Mucosa of gallbladder (tissue), 1 donor: ENCODE results near the gene QSER1. TPM values are rescaled to one million over a fixed set of nuclear protein-coding genes. Genes with fewer than 3 reads are reported as not detected.
"Not testable (repeated sequence)": the region's sequence is repeated elsewhere in the genome, so short reads cannot be mapped to it uniquely, and the experiment has no call there.

Source experiments
- DNase-seq: peaks from one replicate; pipeline ENCODE4 v3.0.0-alpha.2; 2020; ENCODE audit warnings: low spot score
- total RNA-seq: library from RNA; stranded (reverse); gene quantifications from one replicate; pipeline ENCODE4 v1.2.1, GENCODE V29; 2021
- donor health status: DM: no; HTN: no; CAD: no.

Gene QSER1
- total RNA-seq, 1 donor from 2014 or later = 26.9 TPM

DNA sequence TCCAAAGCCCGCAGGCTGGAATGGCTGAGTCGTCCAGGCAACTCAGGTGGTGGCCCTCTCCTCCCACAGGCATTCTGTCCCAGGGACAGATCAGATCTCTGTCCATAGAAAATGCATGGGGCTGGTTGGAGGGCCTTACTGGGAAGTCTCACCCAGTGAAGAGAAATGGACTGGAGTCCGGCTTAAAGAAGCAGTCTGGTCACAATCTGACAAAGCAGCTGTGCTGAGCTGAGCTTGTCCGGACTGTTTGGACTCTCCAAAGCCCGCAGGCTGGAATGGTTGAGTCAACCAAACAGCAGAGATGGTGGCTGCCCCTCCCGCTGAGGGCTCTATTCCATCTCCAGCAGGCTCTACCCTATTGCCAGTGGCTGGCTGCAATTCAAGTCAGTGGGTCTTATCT, 108.7 kb downstream of the QSER1 start:
- no peak for DNase-seq

DNA sequence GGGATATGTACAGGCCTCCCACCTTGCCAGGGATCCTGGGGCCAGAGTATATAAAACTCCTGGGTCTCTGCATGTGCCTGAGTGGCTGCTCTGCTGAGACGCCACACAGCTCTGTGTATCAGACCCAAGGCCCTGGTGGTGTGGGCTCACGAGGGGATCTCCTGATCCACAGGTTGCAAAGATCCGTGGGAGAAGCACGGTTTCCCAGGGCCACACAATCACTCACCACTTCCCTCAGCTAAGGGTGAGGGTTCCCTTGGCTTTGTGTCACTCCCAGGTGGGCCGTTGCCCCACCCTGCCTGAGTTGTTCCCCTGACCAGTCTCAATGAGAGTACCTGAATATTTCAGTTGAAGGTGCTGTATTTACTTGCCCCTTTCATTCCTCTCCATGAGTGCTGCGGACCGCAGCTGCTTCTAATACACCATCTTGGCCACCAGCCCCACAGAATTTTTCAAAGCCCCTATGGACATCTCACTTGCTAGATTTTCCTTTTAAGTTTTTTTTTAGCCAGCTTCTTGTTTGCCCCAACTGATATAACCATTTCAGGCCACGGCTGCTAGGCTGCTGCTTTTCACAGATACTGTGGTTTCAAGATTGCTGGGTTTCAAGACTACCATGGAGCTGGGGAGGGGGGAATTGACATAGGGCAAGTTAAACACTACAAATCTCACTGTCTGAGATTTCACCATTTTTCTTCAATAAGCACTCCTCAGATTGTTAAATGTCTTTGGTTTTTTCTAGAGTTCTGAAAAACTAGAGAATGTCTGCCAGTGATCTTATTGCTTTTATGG, 109.3 kb downstream of the QSER1 start:
- DNase-seq = no peak

DNA sequence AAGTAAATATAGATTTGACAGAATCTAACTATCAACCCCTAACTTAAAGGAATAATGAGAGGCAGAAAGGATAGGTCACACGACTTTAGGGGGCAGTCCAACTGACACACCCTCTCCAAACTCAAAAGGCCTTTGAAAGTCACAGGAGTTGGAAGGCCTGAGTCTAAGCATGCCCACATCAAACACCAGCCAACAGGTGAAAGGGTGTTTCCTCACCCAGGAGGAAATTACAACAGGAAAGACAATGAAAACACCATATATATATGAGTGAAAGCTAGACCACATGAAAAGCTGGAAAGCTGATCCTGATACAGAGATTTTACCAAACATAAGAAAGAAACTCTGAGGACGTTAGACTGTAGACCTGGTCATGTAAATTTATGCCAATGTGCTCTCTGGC, 112.6 kb downstream of the QSER1 start:
- DNase-seq = no peak

DNA sequence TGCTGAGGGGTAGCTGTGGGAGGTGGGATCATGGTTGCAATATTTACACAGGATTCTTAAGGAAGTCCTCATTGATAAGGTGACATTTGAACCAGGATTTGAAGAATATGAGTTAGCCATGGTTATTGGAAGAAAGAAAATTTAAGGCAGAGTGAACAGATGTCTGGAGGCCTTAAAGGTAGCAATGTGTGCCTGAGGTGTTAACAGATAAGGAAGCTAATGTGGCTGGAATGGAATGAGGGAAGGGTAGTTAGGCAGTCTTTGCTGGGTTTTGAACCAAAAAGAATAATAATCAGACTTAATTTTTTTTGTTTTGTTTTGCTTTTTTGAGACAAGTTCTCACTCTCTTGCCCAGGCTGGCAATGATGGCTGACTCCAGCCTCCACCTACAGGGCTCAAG, 113.4 kb downstream of the QSER1 start:
- no peak for DNase-seq

DNA sequence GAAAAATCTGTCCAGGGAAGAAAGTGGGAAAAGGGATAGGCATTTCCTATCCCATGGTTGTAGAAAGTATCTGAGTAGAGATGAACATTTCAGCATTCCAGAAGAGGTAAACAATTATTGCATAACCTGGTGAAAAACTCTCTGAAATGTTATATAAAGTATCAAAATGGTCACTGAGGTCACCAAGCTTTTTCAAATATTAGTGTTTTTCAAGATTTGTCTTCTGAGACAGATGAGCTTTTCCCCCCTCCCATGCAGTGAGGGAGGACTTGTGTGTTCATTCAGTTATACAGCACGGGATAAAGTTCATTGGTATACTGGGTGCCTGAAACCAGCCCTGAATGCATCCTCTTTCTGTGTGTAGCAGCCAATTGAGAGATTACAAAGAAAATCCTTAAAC, 121.1 kb downstream of the QSER1 start:
- no peak for DNase-seq

DNA sequence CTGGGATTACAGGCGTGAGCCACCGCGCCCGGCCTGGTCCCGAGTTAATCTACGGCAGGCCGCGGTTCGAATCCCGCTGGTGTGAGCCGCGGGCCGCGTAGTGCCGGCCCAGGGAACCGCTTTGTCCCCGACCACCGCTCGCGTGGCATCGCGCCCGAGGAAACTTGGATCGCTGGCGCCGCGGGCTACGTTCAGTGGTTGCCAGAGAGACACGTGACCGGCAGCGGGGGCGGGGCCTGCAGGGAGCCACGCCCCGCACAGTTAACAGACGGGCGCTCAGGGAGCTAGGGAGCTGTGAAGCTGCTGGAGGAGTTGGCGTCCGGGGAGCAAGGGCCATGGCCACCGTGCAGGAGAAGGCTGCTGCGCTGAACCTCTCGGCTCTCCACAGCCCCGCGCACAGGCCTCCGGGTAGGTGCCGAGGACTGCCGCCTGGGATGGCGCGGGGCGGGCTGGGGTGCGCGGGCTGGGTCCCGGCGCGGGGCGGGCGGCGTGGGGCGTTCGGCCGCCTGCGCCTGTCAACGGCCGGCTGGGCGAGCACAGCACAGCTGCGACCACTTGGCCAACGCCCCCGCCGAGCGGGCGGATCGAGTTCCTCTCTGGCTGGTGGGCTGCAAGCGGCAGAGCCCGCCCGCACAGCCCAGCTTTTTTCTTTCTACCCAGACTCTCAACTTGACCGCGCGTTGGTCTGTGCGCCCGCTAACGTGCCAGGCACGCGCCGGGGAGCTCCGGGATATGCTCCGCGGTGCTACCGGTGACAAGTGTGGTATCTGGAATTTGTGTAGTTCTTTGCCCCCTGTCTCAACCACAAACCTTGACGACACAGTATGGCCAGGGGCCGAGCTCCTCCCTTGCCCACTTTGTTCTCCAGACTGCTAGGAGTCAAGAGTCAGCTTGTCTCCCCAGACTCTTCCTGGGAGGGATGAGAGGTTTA, 123.3 kb downstream of the QSER1 start, which contains the start of gene DEPDC7:
Gene DEPDC7, plus strand, starts transcription at position 258 of the 931 bp plus-strand sequence. Its CDS starts 78 bp downstream, at position 336.
- peak; percentile 93 for DNase-seq

DNA sequence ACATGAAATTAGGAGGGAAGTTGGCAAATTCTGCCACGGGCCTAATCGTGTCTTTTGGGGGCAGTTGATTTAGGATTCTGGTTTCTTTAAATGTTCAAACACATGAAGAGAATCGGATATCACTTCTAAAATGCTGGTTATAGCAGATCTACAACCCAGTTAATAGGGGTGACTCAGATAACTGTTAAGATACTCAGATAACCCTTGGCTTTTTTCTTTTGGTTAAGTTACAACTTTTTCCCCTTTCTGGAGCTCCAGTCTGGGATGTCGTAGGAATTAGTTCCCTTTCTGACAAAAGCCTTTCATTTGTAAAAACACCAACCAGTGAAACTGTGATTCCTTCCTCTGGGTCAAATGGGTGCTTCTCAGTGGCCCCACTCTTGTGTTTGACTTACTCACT, 124.0 kb downstream of the QSER1 start:
- no peak for DNase-seq

DNA sequence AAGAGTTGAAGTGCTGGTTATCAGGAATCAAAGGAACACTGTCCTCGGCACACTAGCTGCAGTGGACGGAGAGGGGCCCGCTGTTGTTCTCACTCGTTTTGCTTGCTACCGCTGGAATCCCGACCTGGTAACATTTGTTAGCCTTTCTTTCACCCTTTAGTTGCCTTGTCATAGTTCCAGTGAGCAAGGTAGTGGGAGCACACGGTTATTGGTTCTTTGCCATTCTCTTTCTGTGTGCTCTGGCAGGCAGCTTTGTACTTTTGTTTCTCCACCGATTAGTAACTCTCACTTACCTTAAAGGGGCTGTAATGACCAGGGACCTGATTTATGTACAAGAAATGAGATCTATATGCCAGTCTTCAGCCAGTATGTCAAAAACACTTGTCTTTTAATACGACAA, 124.9 kb downstream of the QSER1 start:
- no peak for DNase-seq

DNA sequence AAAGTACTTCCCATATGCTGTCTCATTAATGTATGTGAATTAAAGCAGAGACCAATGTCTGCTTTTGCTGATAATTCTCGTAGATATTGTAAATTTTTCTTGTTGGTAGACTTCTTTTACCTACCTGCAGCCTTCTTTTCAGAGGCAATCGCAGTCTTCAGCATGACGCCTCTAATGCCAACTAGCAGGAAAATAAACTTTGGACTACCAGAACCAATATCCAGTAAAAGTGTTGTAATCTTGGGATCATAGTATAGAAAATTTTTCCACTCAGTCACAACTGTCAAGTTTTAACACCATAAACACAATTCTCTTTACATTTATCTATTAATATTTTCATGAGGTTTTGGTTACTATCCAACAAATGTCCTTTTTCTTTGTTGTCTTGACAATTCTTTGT, 125.4 kb downstream of the QSER1 start:
- no peak for DNase-seq

DNA sequence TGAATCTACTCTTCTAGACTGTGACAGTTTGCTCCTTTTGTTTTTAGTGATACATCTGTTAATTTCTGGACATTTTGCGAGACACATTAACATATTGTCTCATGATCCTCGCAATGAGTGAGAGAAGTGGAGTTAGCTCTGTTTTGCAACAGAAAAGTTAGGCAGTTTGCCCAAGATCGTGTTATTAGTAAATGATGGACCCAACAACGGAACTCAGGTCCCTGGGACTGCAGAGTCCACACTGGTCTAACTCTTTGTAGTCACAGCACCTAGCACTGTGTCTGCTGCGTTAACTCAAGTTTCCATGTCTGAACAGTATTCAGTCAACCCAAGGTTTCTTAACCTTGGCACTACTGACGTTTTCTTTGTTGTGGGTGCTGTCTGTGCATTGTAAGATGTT, 126.2 kb downstream of the QSER1 start:
- no peak for DNase-seq

DNA sequence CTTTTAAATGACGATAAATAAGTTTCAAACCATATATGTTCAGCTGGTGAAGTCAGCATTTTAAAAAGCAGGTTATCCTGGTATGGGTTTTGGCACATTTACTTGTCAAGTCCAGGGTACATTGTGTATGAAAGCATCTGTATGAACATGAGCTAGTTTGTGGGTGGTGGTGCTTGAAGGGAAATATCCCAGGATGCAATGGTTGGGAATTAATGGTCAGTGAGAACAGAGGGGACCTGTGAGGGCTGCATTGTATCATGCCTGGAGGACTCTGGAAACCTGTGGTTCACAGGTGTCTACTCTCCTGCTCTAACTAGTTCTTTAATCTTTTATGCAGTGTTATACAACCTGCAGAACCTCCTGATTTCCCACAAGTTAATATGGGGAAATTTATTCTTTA, 128.9 kb downstream of the QSER1 start:
- no peak for DNase-seq

DNA sequence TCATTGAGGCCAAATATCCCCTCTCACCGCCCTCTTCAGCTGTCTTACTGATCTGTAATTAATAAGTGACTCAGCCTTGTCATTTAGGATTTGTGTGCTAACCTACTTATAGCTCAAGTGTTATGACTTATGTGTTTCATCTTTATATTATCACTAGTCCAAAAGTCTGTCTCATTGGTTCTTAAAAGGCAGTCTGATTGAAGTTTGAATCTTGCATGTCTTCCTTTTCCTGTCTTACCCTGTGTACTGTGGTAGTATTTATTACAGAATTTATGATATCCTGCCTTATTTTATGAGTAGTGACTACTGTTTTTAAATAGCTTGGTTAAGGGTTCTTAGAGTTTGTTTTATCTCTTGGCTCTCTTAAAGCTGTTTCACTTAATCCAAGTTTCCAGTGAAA, 129.3 kb downstream of the QSER1 start:
- no peak for DNase-seq

DNA sequence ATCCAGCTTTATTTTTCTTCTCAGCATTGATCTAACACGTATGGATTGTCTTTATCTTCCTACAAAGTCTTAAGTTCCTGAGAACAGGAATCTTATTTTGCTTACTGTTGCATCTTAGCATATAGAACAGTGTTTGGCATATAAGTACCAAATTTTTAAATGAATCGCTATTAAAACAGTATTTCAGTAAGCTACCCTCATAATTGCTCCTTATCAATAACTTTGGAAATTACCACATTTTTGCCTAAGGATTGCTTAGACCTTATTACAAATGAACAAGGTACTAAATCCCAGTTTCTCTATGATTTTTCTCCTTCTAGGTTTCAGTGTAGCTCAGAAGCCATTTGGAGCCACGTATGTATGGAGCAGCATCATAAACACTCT, 132.7 kb downstream of the QSER1 start:
- DNase-seq = no peak

DNA sequence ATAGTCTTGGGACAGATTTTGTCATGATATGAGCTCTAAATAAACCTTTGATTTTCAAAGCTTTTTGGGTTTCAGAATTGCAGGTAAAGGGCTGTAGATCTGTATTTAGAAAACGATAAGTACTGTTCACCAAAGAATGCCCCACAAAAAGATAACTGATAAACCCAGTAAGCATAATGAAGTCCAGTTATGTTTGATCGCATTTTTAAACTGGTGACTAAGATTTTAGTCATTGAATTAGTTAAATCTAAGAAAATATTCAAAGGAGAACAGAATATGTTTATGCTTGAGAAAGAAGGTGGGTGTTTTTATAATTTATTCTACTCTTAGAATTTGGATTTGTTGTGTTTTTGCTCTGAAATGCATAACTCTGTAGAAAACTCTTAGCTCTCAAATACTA, 134.6 kb downstream of the QSER1 start:
- DNase-seq = no peak

DNA sequence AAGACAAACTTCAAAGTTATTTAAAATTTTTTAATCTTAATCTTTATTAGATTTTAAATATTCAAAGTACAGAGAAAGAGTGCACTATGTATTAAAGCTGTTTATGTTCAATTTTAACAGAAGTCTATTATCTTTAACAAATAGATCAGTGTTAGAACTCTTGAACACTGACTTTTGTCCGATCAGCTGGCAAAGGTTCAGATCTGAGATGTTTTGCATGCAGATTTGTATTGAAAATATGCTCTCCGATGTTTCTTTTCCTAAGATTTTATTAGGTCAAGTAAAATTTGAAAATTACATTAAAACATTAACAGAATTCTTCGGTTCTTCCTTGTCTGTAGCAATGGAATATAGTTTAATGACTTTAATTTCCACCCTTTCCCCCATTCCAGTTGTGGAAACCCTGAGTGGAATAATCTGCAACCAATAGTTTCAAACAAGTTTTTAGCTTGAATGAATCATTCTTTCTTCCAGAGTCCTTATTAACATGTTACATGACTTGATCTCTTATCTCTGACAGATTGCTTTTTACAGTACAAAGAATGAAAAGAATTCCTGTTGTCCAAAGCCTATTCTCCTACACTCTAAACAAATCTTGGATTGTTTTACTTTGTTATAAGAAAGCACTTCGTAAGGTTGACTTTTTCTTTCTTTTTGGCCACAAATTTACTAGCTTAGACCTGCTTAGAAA, 135.4 kb downstream of the QSER1 start:
- no peak for DNase-seq

DNA sequence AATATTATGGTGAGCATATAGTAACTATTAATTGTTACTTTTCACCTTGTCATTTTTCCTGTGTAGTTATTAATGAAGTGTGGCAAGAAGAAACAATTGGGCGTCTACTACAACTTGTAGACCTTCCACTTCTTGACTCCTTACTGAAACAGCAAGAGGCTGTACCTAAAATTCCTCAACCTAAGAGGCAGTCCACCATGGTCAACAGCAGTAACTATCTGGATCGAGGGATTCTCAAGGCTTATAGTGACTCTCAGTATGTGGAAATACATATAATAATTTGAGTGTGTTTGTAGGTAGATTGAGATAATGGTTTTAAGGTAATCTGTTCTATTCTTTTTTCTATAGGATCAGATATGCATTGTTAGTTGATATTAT, 135.9 kb downstream of the QSER1 start:
- no peak for DNase-seq

DNA sequence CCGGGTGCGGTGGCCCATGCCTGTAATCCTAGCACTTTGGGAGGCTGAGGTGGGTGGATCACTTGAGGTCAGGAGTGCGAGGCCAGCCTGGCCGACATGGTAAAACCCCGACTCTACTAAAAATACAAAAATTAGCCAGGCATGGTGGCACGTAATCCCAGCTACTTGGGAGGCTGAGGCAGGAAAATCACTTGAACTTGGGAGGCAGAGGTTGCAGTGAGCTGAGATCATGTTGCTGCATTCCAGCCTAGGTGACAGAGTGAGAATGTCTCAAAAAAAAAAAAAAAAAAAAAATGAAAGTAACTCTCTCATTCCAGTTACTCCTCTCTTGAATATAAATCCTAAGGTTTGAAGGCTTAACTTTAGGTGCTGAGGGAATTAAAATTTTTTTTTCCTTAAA, 136.6 kb downstream of the QSER1 start:
- not testable (repeated sequence) for DNase-seq

Other genes starting within 250 kb of the QSER1 start
- not detected for gene CCDC73, start 98.1 kb upstream of the QSER1 start, total RNA-seq
- gene PRRG4, start 62.9 kb upstream of the QSER1 start, total RNA-seq = 12.7 TPM
- gene DEPDC7, start 123.1 kb downstream of the QSER1 start, total RNA-seq = 10.4 TPM
- gene TCP11L1, start 146.8 kb downstream of the QSER1 start, total RNA-seq = 40.7 TPM